GM18858 (cell line): ENCODE measurements around the gene VASH1.
"Not testable (repeated sequence)": the region's sequence is repeated elsewhere in the genome, so short reads cannot be mapped to it uniquely, and the experiment has no call there.

Experiments
- ATAC-seq: cut with Tn5 transposase; IDR thresholded peaks from one replicate; pipeline ENCODE4 v1.9.1; 2021; ENCODE audit not compliant: unreplicated experiment

Gene VASH1

DNA sequence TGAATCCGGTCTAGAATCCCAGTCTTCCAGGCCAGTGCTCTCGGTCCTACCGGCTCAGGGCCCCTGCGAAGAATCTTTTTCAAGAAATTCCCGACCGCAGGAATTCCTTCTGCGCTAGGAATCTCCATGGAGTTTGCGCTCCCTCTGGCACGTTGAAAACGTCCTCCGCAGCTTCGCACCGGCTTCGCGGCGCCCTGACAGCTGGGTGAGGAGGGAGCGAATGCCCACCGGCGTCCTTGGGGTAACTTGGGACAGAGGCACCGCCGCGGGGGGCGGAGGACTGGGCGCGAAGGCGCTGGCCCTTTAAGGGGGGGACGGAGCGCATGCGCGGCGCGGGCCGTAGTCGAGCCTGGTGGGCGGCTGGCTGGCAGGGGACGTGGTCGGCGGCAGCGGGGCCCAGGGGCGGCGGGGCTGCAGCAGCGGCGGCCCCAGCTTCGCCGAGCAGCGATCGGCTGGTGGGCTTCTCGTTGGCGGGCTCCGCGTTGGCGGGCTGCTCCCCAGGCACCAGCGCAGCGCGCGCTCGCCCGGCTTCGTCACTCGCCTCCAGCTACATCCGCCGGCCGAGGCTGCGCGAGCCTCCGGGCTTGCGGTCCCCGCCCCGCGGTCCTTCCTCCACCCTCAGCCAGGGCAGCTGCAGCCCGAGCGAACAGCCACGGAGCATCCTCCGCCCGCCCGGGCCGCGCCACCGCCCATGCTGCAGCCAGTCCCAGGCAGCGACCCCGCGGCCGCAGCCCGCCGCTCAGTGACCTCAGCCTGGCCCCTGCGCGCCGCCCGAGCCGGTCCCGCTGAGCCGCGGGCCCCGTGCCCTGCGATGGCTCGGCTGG, at the start of gene VASH1:
VASH1 (plus strand) TSS at position 333 of the 824 bp plus-strand sequence. CDS start 1,354 bp downstream, outside the sequence.
- no peak for ATAC-seq

DNA sequence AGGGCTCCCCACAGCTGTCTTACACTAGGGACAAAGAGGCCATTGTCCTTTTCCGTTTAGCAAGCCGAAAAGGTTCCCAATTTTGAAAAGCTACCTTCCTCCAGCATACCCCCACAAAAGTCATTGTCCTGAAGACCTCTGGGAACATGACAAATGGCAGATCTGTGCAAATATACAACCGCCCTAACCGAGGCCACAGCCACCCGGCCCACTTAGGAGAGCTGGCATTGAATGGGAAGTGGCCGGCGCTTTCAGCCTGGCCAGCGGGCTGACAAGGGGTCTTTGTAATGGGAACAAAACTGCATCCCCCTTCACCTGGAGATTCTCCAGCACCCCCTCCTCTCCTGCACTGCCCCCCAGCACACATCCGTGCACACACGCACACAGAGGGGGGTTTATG, 48.1 kb upstream of the VASH1 start:
- ATAC-seq = no peak

DNA sequence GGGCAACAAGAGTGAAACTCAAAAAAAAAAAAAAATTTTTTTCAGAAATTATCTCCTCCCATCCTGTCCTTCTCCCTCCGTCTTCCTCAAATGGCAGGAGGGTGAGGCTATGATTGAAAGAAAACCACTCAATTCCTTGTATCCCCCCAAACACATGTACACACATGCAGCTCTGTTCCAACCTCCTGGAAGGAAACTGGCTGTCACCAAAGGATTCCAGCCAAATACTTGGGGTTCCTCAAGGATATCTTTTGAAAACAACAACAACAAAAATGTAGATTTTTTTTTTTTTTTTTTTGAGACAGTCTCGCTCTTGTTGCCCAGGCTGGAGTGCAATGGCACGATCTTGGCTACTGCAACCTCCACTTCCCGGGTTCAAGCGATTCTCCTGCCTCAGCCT, 46.8 kb upstream of the VASH1 start:
- no peak for ATAC-seq

DNA sequence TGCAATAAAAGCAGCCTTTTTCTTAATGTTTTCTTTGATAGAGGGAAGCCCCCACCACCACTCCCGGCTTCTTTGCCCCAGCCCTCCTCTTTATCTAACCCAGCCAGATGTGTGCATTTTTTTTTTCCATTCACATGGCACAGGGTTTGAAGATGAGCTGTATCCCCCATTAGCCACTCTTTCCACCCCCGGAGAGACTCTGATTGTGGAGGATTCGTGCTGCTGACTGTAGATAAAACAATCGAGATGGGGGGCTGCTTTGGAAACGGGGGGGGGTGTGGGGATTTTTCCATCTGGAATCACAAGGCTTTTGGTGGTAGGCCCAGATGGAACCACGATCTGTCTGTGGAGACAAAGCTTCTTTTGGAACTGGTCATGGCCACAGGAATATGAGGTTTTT, 46.2 kb upstream of the VASH1 start:
- no peak for ATAC-seq

DNA sequence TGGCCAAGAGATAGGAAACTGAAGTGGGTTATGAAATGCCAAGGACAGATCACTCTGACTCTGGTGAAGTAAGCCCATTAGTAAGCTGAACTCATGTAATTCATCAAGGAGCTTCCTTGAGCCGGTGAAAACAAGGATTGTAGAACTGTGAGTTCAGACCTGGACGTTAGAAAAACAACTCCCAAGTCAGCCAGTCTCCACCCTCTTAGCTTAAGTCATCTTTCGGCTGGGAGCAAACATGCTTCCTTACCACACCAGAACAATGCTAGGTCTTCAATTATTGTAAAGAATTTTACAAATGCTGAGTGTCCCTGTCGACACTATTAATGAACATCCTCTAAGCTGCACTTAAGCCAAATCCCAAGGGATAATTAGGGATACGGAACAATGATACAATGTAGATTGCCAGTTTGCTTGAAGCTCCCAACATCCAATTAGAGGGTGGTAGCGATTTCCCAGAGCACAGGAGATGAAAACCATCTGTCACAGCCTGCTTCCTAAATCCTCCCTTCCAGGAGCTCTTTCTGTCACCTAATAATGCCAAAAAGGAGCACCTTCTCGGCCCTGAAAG, 45.7 kb upstream of the VASH1 start:
- ATAC-seq = no peak

DNA sequence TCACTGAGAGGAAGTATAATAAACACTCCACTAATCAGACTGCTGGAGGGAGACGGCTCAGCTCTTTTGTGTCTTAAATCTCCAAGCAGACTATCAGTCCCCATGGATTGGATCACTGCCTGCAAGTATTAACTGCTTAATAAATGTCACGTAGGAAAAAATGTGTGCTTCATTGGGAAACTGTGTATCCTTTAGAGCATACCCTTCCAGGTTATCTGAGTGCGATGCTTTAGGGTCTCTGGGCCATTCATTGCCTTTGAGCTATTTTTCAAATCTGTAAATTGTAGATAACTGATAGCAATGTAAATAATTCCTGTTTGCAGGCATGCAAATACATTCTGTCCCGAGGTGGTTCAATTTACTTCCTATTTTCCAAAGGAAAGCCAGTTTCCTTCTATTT, 45.0 kb upstream of the VASH1 start:
- no peak for ATAC-seq

DNA sequence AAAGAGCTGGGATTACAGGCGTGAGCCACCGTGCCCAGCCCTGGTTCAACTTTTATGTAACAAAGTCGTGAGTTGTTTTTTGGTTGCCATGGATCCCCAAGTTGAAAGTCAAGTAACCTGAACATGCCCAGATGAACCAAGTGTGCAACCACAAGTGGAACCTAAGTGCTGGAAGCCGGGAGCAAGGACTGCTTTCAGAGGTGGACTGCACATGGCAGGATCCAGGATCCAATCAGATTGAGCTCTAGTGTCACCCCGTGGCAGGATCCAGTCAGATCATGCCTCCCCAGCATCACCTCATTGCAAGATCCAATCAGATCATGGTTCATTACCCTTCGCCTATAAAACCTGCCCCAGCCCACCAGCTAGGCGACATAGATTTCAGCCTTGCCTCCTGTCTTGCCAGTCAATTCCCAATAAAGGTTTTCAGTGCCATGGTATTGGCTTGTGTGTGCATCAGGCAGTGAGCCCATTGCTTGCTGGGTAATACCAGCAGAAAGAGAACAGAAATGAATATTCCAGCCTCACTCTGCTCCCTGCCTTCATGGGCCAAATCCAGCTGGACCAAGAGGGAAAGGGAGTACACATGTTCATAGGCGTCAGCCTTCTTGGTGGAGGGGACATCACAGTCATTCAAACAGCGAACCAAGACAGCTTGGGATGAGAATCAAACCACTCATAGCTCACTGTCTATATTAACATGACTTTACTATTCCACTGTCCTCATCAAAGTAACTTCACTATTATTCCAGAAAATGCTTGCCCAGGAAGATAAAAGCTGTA, 43.6 kb upstream of the VASH1 start:
- ATAC-seq = no peak

DNA sequence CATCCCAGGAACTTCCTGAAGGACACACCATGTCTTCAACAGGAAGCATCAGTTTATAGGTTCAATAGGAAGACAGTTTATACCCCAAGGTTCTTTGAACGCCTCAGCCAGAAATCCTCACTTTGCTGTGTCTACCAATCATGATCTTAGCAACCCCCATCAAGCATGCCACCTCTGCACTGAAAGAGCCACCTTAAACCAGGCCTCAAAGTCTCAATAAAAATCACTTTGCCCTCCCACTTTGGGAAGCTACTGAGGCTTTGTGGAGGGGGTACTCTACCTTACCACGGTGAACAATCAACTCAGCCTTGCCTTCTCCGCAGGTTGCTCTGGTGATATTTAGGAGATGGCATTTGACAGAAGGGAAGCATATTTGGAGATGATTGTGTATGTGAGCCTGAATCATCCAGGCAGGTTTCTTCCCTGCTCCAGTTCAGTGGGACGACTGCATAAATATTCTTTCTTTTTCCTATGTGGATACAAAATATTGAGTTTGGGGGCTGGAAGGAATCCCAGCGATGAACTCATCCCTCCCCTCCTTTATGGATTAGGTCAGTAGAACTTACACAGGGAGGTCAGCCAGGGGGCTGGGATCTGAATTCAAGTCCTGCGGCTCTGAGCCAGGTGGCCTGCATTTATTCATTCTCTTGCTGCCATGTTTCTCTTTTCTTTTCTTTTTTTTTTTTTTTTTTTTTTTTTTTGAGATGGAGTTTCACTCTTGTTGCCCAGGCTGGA, 42.8 kb upstream of the VASH1 start:
- ATAC-seq = no peak

DNA sequence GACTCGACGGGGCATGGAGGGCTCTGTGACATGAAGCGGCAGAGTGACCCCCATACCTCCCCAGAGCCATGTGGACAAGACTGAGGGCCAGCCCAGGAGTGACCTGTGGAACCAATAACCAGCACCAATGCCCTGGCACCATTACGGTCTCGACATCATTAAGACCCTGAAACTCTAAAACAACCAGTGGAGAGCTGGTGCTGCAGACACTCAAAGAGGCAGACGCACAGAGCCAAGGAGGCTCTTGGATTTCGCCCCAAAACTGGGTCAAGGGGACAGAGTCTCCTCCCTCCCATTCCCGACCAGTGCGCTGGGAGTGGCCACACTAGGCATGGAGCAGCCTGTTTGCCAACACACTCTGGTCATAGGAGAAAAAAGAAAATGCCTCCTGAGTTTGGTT, 41.6 kb upstream of the VASH1 start:
- ATAC-seq = no peak

DNA sequence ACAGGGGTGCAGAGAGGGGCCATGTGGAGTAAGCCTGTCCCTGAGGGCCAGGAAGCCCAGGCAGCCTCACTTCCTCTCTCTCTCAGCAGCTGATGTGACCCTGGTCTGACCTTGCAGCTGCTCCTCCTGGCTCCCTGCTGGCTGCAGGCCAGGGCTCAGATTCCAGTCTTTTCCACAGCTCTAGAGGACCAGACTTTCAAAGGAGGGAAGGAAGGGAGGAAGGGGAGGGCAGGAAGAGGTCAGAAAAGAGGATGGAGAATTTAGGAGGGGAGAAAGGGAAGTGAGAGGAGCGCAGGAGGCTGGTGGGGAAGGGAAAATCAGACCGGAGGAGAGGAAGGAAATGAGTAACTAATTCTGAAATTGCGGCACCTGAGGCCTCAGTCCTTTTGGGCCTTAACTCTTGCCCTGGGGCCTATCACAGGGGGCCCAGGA, 40.9 kb upstream of the VASH1 start:
- ATAC-seq = peak; percentile 57

DNA sequence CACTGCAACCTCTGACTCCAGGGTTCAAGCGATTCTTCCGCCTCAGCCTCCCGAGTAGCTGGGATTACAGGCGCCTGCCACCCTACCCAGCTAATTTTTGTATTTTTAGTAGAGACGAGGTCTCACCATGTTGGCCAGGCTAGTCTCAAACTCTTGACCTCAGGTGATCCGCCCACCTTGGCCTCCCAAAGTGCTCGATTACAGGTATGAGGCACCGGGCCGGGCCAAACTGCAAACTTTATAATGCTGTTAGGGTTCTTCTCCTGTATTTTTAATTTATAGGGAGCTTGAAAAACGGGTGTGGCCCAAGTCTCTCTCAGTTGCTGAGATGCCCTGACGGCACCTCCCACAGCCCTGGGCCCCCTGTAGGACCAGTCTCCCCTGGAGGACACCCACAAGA, 39.8 kb upstream of the VASH1 start:
- ATAC-seq = not testable (repeated sequence)

DNA sequence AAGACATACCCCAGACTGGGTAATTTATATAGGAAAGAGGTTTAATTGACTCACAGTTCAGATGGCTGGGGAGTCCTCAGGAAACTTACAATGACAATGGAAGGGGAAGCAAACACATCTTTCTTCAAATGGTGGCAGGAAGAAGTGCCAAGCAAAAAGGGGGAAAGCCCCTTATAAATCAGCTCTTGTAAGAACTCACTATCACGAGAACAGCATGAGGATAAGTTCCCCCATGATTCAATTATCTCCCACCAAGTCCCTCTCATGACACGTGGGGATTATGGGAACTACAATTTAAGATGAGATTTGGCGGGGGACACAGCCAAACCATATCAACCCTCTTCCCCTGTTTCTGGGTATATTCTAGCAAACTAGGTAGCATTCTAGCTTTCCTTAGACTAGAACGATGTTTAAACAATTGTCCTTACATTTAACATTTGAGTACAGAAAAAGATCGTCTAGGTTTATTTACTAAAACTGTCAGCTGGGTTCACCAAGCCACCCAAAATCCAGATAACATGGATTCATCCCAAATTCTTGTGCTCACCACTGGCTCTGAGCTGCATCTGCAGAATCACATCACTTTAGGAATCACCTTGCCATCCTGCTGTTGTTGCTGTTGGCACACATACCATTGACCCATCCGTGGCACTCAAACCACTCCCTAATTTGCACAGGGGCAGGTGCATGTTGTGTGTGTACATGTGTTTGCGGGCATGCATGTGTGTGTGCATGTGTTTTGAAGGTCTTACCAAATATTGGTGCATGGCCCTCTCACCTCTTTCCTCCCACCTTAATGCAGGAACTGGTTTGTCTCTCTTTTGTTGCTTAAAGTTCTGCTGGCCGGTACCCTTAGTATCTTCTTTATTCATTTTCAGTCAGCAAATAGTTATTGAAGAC, 36.4 kb upstream of the VASH1 start:
- ATAC-seq = no peak

DNA sequence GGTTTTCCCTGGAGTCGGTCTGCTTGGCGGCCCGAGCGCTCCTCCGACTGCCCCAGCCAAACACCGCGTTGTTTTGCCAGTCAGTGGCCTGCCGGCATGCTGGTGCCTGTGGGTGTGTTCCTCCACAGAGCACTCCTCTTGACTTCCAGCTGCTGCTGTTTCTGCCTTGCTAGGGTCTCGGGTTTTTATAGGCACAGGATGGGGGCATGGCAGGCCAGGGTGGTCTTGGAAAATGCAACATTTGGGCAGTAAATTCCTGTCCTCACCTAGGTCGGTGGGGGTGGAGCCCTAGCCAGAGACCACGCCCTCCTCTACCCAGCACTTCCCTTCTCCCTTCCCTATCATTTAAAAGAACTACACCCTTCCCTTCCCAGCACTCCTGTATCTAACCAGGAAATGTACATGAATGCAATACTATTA, 34.7 kb upstream of the VASH1 start:
- no peak for ATAC-seq

DNA sequence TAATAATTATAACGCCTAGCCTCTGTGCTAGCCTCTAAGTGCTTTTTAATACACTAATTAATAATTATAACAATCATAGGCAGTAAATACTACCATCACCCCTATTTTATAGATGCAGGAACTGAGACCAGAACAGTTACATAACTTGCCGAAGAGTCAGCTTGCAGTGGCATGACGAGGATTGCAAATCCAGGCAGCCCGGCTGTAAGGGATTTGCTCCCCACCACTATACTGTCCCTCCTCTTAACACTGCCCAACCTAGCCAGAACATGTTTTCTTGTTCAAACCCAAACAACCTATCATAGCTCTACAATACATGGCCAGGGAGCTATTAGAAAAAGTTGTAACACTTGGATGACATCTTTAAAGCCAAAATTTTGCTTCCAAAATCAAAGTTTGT, 33.9 kb upstream of the VASH1 start:
- no peak for ATAC-seq

DNA sequence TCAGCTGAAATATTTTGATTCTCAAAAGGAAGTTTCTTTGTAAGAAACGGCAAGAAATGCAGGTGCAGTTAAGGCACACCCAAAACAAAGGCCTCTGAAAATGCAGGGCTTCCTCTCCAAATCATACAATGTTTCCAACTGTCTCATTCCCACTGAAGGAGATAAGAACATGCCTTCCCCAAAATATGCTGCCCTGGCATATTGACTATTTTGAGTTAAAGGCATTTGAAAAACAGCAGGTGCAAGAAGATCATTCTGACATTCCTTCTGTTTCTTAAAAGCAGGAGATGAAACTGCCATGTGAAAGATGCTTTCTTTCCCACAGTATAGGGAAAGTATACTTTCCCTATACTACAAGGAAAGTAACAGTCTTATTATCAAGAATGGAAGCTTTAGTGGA, 33.4 kb upstream of the VASH1 start:
- ATAC-seq = no peak

DNA sequence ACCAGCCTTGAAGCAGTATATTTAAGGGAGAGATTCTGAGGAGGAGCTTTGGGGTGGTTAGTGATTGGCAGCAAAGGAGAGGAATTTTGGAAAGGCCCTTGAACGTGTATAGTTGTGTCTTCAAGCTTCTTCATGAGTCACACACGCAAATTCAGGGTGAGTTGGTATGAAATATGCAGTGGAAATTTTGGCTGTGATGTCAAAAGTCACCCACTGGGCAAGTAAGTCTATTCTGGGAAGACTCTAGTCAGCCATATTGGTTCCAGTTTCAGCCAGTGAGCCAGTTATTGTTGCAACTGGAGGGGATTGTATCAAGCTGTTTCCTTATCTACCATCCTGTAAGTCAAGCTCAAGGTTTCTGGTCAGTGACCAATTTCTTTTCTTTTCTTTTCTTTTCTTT, 32.0 kb upstream of the VASH1 start:
- no peak for ATAC-seq

DNA sequence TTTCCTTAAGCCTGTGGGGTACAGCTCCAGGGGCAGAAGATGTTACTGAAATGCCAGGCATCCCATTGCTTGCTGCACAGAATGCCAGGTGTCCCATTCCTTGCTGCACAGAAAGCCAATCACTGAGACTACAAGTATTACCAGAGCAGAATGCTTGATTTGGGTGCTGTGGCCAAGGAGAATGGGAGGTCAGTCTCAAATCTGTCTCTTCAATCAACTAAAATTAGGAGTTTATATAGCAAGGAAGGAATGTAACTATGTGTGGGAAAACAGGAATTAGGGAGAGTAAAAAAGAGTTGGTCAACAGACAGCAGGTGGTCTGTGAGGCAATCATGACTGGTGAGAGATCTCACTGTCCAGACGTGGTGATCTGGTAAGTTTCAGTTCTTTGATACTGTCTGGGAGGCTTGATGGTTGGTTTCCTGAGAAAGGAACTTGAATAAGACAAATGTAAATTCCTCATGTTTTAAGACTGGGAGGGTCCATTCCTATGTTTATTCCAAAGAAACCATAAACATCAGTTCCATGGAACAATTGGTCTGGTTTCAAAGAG, 31.2 kb upstream of the VASH1 start:
- no peak for ATAC-seq

DNA sequence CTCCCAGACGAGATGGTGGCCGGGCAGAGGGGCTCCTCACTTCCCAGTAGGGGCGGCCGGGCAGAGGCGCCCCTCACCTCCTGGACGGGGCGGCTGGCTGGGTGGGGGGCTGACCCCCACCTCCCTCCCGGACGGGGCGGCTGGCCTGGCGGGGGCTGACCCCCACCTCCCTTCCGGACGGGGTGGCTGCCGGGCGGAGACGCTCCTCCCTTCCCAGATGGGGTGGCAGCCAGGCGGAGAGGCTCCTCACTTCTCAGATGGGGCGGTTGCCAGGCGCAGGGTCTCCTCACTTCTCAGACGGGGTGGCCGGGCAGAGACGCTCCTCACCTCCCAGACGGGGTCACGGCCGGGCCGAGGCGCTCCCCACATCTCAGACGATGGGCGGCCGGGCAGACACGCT, 26.8 kb upstream of the VASH1 start:
- ATAC-seq = not testable (repeated sequence)

DNA sequence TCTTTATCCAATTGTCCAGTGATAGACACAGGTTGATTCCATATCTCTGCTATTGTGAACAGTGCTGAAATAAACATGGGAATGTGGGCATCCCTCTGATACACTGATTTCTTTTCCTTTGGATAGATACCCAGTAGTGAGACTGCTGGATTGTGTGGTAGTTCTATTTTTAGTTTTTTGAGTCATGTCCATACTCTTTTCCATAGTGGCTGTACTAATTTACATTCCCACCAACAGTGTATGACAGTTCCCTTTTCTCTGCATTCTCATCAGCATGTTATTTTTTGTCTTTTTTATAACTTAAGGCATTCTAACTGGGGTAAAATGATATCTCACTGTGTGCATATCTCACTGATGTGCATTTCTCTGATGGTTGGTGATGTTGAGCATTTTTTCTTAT, 24.8 kb upstream of the VASH1 start:
- no peak for ATAC-seq

DNA sequence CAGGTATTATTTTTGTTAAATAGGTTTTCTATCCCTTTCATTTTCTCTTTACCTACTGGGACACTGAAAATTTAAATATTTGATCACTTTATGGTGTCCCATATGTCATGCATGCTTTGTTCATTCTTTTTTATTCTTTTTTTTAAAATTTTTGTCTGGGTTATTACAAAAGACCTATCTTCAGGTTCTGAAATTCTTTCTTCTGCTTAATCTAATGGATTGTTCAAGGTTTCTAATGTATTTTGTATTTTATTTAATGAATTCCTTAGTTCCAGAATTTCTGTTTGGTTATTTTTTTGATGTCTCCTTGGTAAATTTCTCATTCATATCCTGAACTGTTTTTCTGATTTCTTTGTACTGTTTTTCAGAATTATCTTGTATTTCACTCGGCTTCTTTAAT, 20.2 kb upstream of the VASH1 start:
- no peak for ATAC-seq
